Spleen (tissue), 13 donors: ENCODE data around the gene P2RY11. TPM values are rescaled to one million over a fixed set of nuclear protein-coding genes. Genes with fewer than 3 reads are reported as not detected.

ENCODE experiments used
- DNase-seq: peaks from one replicate; pipeline ENCODE4 v3.0.0-alpha.2; 2020
- H3K27ac ChIP-seq, 8 donors: fragments of 200-600 bp; sonication (generic) in 7 of 8; 1 replicate in 4 of 8; 2 replicates in 4 of 8; pipeline versions ENCODE4 v1.5.0 to v1.8.0; 2016 to 2021; ENCODE audit warnings: inconsistent platforms in 4 of 8, mild to moderate bottlenecking in 4 of 8, moderate library complexity in 1 of 8
- H3K27me3 ChIP-seq, 7 donors: fragments of 200-600 bp; sonication (generic) in 6 of 7; replicated peaks in 1 of 7; 1 replicate in 4 of 7; 2 replicates in 3 of 7; pipeline versions ENCODE4 v1.5.0 to v1.8.0; 2016 to 2021; ENCODE audit warnings: inconsistent platforms in 3 of 7, mild to moderate bottlenecking in 1 of 7
- H3K36me3 ChIP-seq, 6 donors: fragments of 200-600 bp; sonication (generic) in 5 of 6; 1 replicate in 4 of 6; 2 replicates in 2 of 6; pipeline versions ENCODE4 v1.5.0 to v1.8.0; 2016 to 2021; ENCODE audit warnings: inconsistent platforms in 2 of 6
- H3K4me1 ChIP-seq, 6 donors: fragments of 200-600 bp; sonication (generic) in 5 of 6; 1 replicate in 3 of 6; 2 replicates in 3 of 6; pipeline versions ENCODE4 v1.5.0 to v1.8.0; 2016 to 2021; ENCODE audit warnings: inconsistent platforms in 3 of 6
- H3K4me3 ChIP-seq, 8 donors: fragments of 200-600 bp; sonication (generic) in 7 of 8; 1 replicate in 4 of 8; 2 replicates in 4 of 8; pipeline versions ENCODE4 v1.5.0 to v1.8.0; 2016 to 2021; ENCODE audit warnings: inconsistent platforms in 4 of 8, mild to moderate bottlenecking in 4 of 8, moderate library complexity in 2 of 8
- H3K9me3 ChIP-seq, 8 donors: fragments of 200-600 bp; sonication (generic) in 7 of 8; 1 replicate in 4 of 8; 2 replicates in 4 of 8; pipeline versions ENCODE4 v1.5.0 to v1.8.0; 2016 to 2021; ENCODE audit warnings: inconsistent platforms in 4 of 8
- POLR2A ChIP-seq, 3 donors: fragments of 450-650 bp; IDR thresholded peaks; one replicate each; pipeline ENCODE4 v1.5.1; 2017; ENCODE audit warnings: antibody characterized with exemption in 3 of 3, mild to moderate bottlenecking in 1 of 3
- POLR2AphosphoS5 ChIP-seq, 3 donors: sonication (generic); formaldehyde crosslinking; IDR thresholded peaks; one replicate each; pipeline ENCODE4 v1.5.1; 2017; ENCODE audit warnings: antibody characterized with exemption in 3 of 3
- WGBS, 5 donors: extraction: QIAGEN DNeasy Blood & Tissue Kit in 3 of 5; methylation state at CpG; one replicate each; pipeline versions ENCODE4 v1.1.5 to v1.1.7; 2013 to 2018; 5-methylcytosine and 5-hydroxymethylcytosine counted together
- intact Hi-C: fragments of 100-400 bp; cut with DNase I; formaldehyde crosslinking; loops from one replicate; pipeline ENCODE4 v1.15.0; 2023; ENCODE audit warnings: low total_unique reads
- long read RNA-seq, 2 donors: transcript quantifications; one replicate each; lab custom pipeline, GENCODE V29; 2026
- polyA plus RNA-seq, 3 donors: library from polyadenylated mRNA; stranded (reverse); fragments of 200-250 nt; gene quantifications; one replicate each; pipeline ENCODE4 v1.2.1, GENCODE V29; 2013
- total RNA-seq, 7 donors: library from RNA; depleted of rRNA in 3 of 7; stranded (reverse); fragments of >200 nt in 3 of 7; fragmentation: NEBNext Ultra II Directional in 4 of 7; extraction: Animal tissue kit (Norgen Biotek cat#: 25700) in 4 of 7; gene quantifications; one replicate each; pipeline versions ENCODE4 v1.1.0 to v1.2.1, GENCODE V29; 2016 to 2021
- TF ChIP-seq, protein P1 (sequence below), 11 experiments: fragments of 200-600 bp in 7 of 11; fragments of 450-650 bp in 4 of 11; sonication (generic) in 4 of 11; IDR thresholded peaks in 8 of 11; conservative IDR thresholded peaks in 3 of 11; 1 replicate in 7 of 11; 2 replicates in 4 of 11; pipeline versions ENCODE4 v1.4.0 to v1.8.0; 2016 to 2021; ENCODE audit warnings: antibody characterized with exemption in 11 of 11, inconsistent platforms in 4 of 11, mild to moderate bottlenecking in 1 of 11
- donor health status: healthy with polysubstance abuse.
- donor health status: DM: no; HTN: no; CAD: no; lungs with moderate emphysema.
- donor health status: DM: no; HTN: no; CAD: no.
- donor health status: Bipolar disorder and iron deficiency.
- donor health status: healthy.
- donor health status: DM: no; HTN: no; CAD: no.
- donor health status: DM: yes; HTN: yes; CAD: no.

The P2RY11 gene, protein sequence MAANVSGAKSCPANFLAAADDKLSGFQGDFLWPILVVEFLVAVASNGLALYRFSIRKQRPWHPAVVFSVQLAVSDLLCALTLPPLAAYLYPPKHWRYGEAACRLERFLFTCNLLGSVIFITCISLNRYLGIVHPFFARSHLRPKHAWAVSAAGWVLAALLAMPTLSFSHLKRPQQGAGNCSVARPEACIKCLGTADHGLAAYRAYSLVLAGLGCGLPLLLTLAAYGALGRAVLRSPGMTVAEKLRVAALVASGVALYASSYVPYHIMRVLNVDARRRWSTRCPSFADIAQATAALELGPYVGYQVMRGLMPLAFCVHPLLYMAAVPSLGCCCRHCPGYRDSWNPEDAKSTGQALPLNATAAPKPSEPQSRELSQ
- total RNA-seq (10 to 100 TPM; 10.9 to 24.2 (median 18.2) TPM), polyA plus RNA-seq (10 to 100 TPM in 2 of 3 donors, 1 to 10 TPM in 1; 7.9 to 18.2 (median 14.7) TPM)
- long read RNA-seq, donor 1, result 0 reads
- long read RNA-seq, donor 2, partial matches to known transcripts, result 0 of 4 reads
- long read RNA-seq, donor 2, other reads (novel, unspliced or antisense), result 0 of 4 reads

DNA sequence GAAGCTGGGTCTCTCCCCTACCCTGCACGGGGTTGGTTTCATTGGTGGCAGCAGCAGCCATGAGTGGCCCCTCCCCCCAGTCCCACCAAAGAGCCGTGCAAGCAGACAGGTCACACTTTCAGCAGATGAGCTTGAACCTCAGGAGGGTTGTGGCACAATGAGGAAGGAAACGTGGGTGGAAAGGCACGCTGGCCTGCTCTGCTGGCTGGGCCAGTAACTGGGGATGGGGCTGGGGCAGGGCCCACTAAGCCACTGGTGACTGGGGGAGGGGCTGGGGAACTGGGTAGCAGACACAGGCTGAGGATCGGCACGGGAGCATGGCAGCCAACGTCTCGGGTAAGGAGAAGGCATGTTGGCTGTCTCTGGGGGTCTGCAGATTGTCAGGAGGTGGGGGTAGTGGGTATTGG, at the start of gene P2RY11:
P2RY11 (plus strand) TSS at position 289 of the 407 bp plus-strand sequence; CDS start at position 318, 29 bp downstream.
- Histone ChIP-seq H3K4me1 (peaks cover 29 to 100% (median 67%) of the 10 kb centered on the region in 6 donors), H3K36me3 (peaks cover 9 to 76% (median 72%) of the 10 kb centered on the region in 6 donors), H3K27me3 (no peaks in the 10 kb centered on the region), H3K4me3 (peak within 1 kb of the TSS in 6 of 8 donors; percentile 16 to 60 (median 22)), H3K9me3 (no peaks in the 10 kb centered on the region), H3K27ac (peak within 1 kb of the TSS; percentile 35 to 87 (median 63))
- TF ChIP-seq POLR2AphosphoS5 (IDR thresholded peaks at IDR 0.05), result peak; percentile 69 to 85 (median 75)
- TF ChIP-seq, protein P1, sequence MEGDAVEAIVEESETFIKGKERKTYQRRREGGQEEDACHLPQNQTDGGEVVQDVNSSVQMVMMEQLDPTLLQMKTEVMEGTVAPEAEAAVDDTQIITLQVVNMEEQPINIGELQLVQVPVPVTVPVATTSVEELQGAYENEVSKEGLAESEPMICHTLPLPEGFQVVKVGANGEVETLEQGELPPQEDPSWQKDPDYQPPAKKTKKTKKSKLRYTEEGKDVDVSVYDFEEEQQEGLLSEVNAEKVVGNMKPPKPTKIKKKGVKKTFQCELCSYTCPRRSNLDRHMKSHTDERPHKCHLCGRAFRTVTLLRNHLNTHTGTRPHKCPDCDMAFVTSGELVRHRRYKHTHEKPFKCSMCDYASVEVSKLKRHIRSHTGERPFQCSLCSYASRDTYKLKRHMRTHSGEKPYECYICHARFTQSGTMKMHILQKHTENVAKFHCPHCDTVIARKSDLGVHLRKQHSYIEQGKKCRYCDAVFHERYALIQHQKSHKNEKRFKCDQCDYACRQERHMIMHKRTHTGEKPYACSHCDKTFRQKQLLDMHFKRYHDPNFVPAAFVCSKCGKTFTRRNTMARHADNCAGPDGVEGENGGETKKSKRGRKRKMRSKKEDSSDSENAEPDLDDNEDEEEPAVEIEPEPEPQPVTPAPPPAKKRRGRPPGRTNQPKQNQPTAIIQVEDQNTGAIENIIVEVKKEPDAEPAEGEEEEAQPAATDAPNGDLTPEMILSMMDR (IDR thresholded peaks at IDR 0.05 in 8 of 11, conservative IDR thresholded peaks at IDR 0.05 in 3 of 11), result no peak
- TF ChIP-seq POLR2A (IDR thresholded peaks at IDR 0.05), result no peak
- intact Hi-C loops, result loop anchor here (10.0 kb wide), 1 partner anchor 143 kb away; the partner anchor contains the start of gene MRPL4
- 18 to 36% (median 26%) methylated on average over 7 to 8 of the region's 8 CpGs for WGBS, 5 donors
- DNase-seq, result peak; percentile 86

DNA sequence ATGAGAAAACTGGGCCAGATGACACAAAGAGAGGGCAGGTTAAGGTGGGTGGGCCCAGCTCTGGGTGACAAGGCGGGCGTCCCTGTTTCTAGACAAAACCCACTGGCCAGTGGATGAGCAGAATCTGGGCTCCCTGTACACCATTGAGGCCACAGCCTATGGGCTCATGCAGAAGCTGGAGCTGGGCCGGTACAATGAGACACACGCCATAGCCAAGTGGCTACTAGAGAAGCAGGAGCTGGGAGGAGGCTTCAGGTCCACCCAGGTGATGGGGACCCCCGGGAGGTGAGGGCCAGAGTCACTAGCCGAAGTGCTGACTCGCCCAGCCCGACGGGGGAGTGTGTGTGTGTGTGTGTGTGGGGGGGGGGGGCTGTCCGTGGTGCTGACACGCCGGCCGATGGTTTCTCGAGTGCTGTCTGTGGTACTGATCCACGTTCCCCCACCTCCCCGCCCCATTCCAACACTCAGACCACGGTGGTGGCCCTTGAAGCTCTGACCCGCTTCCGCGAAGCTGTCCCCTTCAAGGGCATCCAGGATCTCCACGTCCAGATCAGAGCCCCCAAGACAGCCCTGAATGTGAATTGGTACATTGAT, 49.7 kb upstream of the P2RY11 start:
- no peak for DNase-seq
- Histone ChIP-seq H3K27me3 (peaks cover 0 to 72% (median 5%) of the 10 kb centered on the region in 7 donors), H3K27ac (no peak overlapping the region), H3K4me3 (no peak overlapping the region), H3K9me3 (no peaks in the 10 kb centered on the region), H3K4me1 (no peaks in the 10 kb centered on the region), H3K36me3 (no peaks in the 10 kb centered on the region)
- WGBS, 5 donors, result 32 to 37% (median 32%) methylated on average over 11 to 21 of the region's 21 CpGs
- intact Hi-C loops, result no loop called here
- TF ChIP-seq, protein P1 (IDR thresholded peaks at IDR 0.05 in 8 of 11, conservative IDR thresholded peaks at IDR 0.05 in 3 of 11), result no peak
- no peak for TF ChIP-seq POLR2AphosphoS5 (IDR thresholded peaks at IDR 0.05)
- no peak for TF ChIP-seq POLR2A (IDR thresholded peaks at IDR 0.05)

DNA sequence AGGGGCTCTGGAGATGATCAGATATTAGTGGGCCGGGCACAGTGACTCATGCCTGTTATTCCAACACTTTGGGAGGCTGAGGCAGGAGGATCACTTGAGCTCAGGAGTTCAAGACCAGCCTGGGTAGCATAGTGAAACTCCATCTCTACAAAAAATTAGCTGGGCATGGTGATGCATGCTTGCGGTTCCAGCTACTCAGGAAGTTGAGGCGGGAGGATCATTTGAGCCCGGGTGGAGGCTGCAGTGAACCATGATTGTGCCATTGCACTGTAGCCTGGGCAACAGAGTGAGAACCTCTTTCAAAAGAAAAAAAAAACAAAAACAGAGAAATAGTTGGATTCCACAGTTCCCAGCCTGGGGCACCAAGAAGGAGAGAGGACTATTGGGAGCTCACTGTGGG, 43.3 kb upstream of the P2RY11 start:
- no peak overlapping the region for H3K27ac ChIP-seq
- intact Hi-C loops, result no loop called here
- DNase-seq, result no peak
- WGBS, 5 donors, result 45 to 55% (median 47%) methylated on average over 4 of the region's 4 CpGs
- H3K4me3 ChIP-seq, result no peak overlapping the region
- H3K9me3 ChIP-seq, result peaks cover 0 to 5% (median 0%) of the 10 kb centered on the region in 8 donors
- no peaks in the 10 kb centered on the region for H3K4me1 ChIP-seq
- no peaks in the 10 kb centered on the region for H3K36me3 ChIP-seq
- H3K27me3 ChIP-seq, result peaks cover 0 to 16% (median 0%) of the 10 kb centered on the region in 7 donors
- TF ChIP-seq, protein P1 (IDR thresholded peaks at IDR 0.05 in 8 of 11, conservative IDR thresholded peaks at IDR 0.05 in 3 of 11), result no peak
- no peak for TF ChIP-seq POLR2AphosphoS5 (IDR thresholded peaks at IDR 0.05)
- no peak for TF ChIP-seq POLR2A (IDR thresholded peaks at IDR 0.05)
